Activated T-helper 17 cell treated with anti-CD3 and anti-CD28 coated beads, Interleukin-2, amount 50 U/mL, for 72 hours (primary cell): ENCODE measurements around the gene CD2BP2. TPM values are rescaled to one million over a fixed set of nuclear protein-coding genes. Genes with fewer than 3 reads are reported as not detected.

Source experiments
- ATAC-seq: fragments of 150-1000 bp; cut with Tn5 transposase; replicated peaks from 2 replicates; pipeline ENCODE4 v1.10.0; 2021; ENCODE audit warnings: mild to moderate bottlenecking, moderate library complexity
- H3K27ac Mint-ChIP-seq: one replicate; pipeline ENCODE4 v1.8.0; 2022; ENCODE audit warnings: mixed read lengths
- H3K27me3 Mint-ChIP-seq: one replicate; pipeline ENCODE4 v1.8.0; 2022; ENCODE audit warnings: mixed read lengths
- H3K36me3 Mint-ChIP-seq: one replicate; pipeline ENCODE4 v1.8.0; 2022; ENCODE audit warnings: low read depth, mild to moderate bottlenecking, mixed read lengths
- H3K4me1 Mint-ChIP-seq: one replicate; pipeline ENCODE4 v1.8.0; 2022; ENCODE audit warnings: mixed read lengths
- H3K4me3 Mint-ChIP-seq: one replicate; pipeline ENCODE4 v1.8.0; 2022; ENCODE audit warnings: mild to moderate bottlenecking, mixed read lengths
- H3K9me3 Mint-ChIP-seq: one replicate; pipeline ENCODE4 v1.8.0; 2022; ENCODE audit warnings: mixed read lengths
- total RNA-seq, 2 donors: library from RNA; stranded (reverse); gene quantifications; one replicate each; pipeline ENCODE4 v1.2.3, GENCODE V29; 2022

The CD2BP2 gene
- total RNA-seq, 2 donors from 2014 or later: 51.0 to 69.9 TPM

GRCh38 chr16:30382111-30382881 lies 27.2 kb upstream of the CD2BP2 start, which contains the start of gene SEPTIN1:
Gene SEPTIN1 (minus strand): TSS chr16:30382561. CDS start chr16:30382542, 19 bp downstream.
- H3K27ac Mint-ChIP-seq: peak within 1 kb of the TSS; percentile 81
- H3K36me3 Mint-ChIP-seq: peaks cover 46% of the 10 kb centered on the region
- H3K4me3 Mint-ChIP-seq: peak within 1 kb of the TSS; percentile 85
- H3K27me3 Mint-ChIP-seq: no peaks in the 10 kb centered on the region
- peak; percentile 56 for ATAC-seq
- peaks cover 16% of the 10 kb centered on the region for H3K4me1 Mint-ChIP-seq
- H3K9me3 Mint-ChIP-seq: no peaks in the 10 kb centered on the region

GRCh38 chr16:30381291-30382041 lies 26.4 kb upstream of the CD2BP2 start:
- Mint-ChIP-seq H3K9me3 (no peaks in the 10 kb centered on the region), H3K4me3 (peak overlapping the region; percentile 85), H3K36me3 (peaks cover 50% of the 10 kb centered on the region), H3K27ac (peak overlapping the region; percentile 81), H3K27me3 (no peaks in the 10 kb centered on the region), H3K4me1 (peaks cover 19% of the 10 kb centered on the region)
- ATAC-seq: no peak

DNA sequence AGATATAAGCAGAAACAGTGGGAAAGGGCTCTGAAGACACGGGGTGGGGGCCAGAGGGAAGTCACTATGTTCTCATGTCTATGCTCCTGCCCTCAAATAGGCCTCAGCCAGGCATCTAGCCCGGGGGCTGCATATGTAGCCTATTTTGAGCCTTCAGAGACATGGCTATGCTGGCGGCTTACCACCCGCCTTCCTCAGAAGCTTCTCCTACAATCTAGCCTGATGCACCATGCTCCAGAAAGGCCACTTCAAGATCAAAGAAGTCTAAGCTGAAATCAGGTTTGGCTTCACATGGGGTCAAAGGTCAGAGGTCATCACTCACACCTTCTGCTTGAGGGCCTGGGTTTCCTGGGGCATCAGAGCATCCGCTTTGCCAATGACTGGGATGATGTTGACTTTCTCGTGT lies 25.7 kb upstream of the CD2BP2 start:
- Mint-ChIP-seq H3K36me3 (peaks cover 50% of the 10 kb centered on the region), H3K9me3 (no peaks in the 10 kb centered on the region), H3K27ac (peak overlapping the region; percentile 81), H3K4me1 (peaks cover 19% of the 10 kb centered on the region), H3K27me3 (no peaks in the 10 kb centered on the region), H3K4me3 (peak overlapping the region; percentile 85)
- ATAC-seq: no peak

- H3K27ac Mint-ChIP-seq: peak overlapping the region; percentile 99
- H3K27me3 Mint-ChIP-seq: no peaks in the 10 kb centered on the region
- ATAC-seq: no peak
- H3K4me3 Mint-ChIP-seq: peak overlapping the region; percentile 85
- peaks cover 19% of the 10 kb centered on the region for H3K4me1 Mint-ChIP-seq
- no peaks in the 10 kb centered on the region for H3K9me3 Mint-ChIP-seq
- peaks cover 50% of the 10 kb centered on the region for H3K36me3 Mint-ChIP-seq
Measured at GRCh38 chr16:30380072-30380802, 25.1 kb upstream of the CD2BP2 start.

DNA sequence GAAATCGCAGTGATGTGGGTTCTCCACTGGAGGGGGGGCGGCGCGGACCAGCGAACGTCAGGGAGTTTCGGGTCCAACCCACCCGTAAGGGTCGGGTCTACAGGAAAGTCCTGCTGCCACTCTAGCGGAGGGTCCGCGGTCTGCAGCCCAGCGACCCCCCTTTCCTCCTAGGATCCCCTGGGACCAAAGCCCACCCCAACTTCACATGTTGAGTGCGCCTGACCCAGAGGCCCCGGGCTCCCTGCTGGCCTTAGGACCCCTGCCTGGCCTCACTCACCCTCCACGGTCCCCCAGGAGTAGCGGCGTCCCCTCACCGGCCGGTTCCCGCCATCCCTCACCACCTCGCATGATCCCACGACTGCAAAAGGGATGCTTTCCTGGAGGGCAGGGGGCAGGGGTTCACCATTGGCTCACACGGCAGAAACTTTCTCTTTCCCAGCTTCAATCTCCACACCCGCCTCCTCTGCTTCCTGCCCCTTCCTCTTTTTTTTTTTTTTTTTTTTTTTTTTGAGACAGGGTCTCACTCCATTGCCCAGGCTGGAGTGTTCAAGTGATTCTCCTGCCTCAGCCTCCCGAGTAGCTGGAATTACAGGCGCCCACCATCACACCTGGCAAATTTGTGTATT lies 24.2 kb upstream of the CD2BP2 start:
- H3K4me1 Mint-ChIP-seq: peaks cover 19% of the 10 kb centered on the region
- H3K36me3 Mint-ChIP-seq: peaks cover 50% of the 10 kb centered on the region
- peak overlapping the region; percentile 85 for H3K4me3 Mint-ChIP-seq
- no peaks in the 10 kb centered on the region for H3K9me3 Mint-ChIP-seq
- no peaks in the 10 kb centered on the region for H3K27me3 Mint-ChIP-seq
- peak overlapping the region; percentile 99 for H3K27ac Mint-ChIP-seq
- ATAC-seq: no peak

DNA sequence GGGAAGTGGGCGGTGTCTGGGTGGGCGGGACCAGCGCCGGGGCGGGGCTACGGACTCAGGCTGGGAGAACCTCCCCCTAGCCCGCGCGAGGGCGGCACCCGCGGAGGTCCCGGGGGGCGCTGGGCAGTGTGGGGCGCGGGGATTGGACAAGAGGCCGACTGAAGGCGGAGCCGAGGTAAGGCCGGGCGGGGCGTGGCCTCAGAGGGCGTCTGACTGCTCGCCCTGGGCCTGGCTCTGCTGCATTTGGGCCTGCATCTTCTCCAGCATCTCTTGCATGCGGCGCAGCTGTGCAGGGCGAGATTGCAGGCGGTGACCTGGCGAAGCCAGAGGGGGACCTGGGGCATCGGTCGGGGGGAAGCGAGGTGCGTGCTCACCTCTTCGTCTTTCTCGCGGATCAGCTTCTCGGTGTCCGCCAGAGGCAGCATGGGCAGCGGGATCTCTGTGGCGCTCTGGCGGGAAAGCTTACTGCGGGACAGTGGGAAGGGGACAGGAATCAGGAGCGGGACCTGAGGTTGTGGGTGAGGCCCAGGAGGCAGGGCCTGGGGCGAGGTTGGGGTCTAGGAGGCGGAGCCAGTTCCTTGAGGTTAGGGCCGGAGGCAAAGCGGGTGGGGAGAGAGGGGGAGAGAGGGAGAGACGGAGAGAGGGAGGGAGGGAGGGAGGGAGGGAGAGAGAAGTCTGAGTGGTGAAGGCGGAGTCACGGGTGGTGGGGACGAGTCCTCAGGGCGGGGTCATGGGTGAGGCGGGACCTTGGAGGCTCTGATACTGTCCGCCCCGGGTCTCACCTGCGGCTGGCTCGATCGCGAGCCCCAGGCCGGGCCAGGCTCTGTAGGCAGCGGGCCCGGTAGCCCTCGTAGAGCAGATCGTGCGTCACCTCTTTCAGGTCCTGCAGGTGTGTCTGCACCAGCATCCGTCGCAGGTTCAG lies 23.4 kb upstream of the CD2BP2 start:
- Mint-ChIP-seq H3K27ac (peak overlapping the region; percentile 99), H3K4me3 (peak overlapping the region; percentile 85), H3K36me3 (peaks cover 50% of the 10 kb centered on the region), H3K9me3 (no peaks in the 10 kb centered on the region), H3K27me3 (no peaks in the 10 kb centered on the region), H3K4me1 (peaks cover 15% of the 10 kb centered on the region)
- peak; percentile 87 for ATAC-seq

- H3K27ac Mint-ChIP-seq: peak overlapping the region; percentile 99
- H3K36me3 Mint-ChIP-seq: peaks cover 50% of the 10 kb centered on the region
- no peaks in the 10 kb centered on the region for H3K9me3 Mint-ChIP-seq
- ATAC-seq: peak; percentile 58
- H3K4me1 Mint-ChIP-seq: peaks cover 15% of the 10 kb centered on the region
- H3K27me3 Mint-ChIP-seq: no peaks in the 10 kb centered on the region
- H3K4me3 Mint-ChIP-seq: peak overlapping the region; percentile 85
Measured at GRCh38 chr16:30377812-30378235, 22.7 kb upstream of the CD2BP2 start.

DNA sequence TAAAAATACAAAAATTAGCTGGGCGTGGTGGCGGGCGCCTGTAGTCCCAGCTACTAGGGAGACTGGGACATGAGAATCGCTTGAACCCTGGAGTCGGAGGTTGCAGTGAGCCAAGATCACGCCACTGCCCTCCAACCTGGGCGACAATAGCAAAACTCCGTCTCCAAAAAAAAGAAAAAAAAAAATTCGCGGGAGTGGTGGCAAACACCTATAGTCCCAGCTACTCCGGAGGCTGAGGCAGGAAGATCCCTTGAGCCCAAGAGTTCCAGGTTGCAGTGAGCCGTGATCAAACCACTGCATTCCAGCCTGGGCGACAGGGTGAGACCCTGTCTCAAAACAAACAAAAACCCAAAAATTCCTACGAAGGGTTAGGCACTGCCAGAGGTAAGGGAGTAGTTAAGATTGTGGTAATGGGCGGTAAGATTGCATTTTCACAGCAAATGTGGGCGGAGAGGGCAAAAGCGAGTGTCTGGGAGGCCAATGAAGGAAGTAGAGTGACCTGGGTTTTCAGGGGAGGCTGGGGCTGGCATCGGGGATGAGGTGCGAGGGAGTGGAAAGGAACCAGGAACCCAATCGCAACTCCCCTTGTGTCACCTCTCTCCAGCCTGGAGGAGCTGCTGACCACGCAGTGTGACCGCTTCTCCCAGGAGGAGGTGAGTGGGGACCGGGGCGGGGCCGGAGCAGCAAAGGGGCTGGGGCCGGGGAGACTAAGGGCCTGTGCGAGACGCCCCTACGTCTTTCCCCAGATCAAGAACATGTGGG lies 22.1 kb upstream of the CD2BP2 start:
- H3K4me1 Mint-ChIP-seq: peaks cover 15% of the 10 kb centered on the region
- H3K27me3 Mint-ChIP-seq: no peaks in the 10 kb centered on the region
- peak overlapping the region; percentile 99 for H3K27ac Mint-ChIP-seq
- H3K4me3 Mint-ChIP-seq: peak overlapping the region; percentile 85
- H3K36me3 Mint-ChIP-seq: peaks cover 50% of the 10 kb centered on the region
- ATAC-seq: no peak
- no peaks in the 10 kb centered on the region for H3K9me3 Mint-ChIP-seq

- Mint-ChIP-seq H3K4me3 (peak overlapping the region; percentile 85), H3K9me3 (no peaks in the 10 kb centered on the region), H3K4me1 (peaks cover 22% of the 10 kb centered on the region), H3K36me3 (peaks cover 46% of the 10 kb centered on the region), H3K27me3 (no peaks in the 10 kb centered on the region), H3K27ac (peak overlapping the region; percentile 99)
- no peak for ATAC-seq
Measured at GRCh38 chr16:30376461-30376902, 21.4 kb upstream of the CD2BP2 start.

GRCh38 chr16:30375864-30376263 lies 20.8 kb upstream of the CD2BP2 start:
- H3K4me3 Mint-ChIP-seq: peak overlapping the region; percentile 85
- no peaks in the 10 kb centered on the region for H3K27me3 Mint-ChIP-seq
- ATAC-seq: no peak
- peaks cover 27% of the 10 kb centered on the region for H3K4me1 Mint-ChIP-seq
- peaks cover 40% of the 10 kb centered on the region for H3K36me3 Mint-ChIP-seq
- H3K27ac Mint-ChIP-seq: peak overlapping the region; percentile 38
- H3K9me3 Mint-ChIP-seq: no peaks in the 10 kb centered on the region

DNA sequence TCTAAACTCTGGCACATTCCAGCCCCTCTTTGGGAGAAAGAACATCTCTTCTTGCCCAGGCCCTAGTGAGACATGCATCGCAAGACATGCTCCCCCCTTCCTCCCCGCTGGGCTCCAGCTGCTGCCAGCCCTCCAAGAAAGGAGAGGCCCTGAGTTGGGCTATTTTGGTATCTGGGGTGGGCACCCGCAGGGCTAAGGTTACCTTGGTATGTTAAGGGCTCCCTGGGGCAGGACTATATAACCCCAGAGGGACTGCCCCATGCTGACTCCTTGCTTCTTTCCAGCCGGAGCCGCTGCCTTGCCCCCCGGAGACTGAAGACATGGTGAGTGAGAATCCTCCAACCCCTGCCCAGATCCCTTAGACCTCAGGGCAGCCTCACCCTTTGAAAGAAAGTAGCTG lies 19.4 kb upstream of the CD2BP2 start, which contains the start of gene MYL11:
MYL11 (plus strand) TSS at position 265 of the 400 bp plus-strand sequence; CDS start at position 321, 56 bp downstream.
- Mint-ChIP-seq H3K27ac (peak within 1 kb of the TSS; percentile 38), H3K4me1 (peaks cover 21% of the 10 kb centered on the region)

DNA sequence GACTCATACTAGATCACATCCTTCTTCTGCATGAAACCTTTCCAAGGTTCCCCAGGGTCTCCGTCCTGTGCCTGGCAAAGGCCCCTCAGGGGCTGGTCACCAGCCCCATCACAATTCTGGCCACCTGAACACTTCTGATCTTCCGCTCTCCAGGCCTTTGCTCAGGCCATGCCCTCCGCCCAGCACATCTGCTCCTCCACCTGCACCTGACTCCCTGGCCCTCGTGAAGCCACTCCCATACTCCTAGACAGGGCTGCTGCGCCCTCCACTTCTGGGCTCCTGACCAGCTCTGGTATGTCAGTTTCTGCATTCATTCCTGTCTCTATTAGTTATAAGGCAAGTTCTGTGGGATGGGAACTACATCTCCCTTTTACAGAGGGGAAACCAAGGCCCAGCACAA lies 17.6 kb upstream of the CD2BP2 start:
- no peak for ATAC-seq
- H3K4me3 Mint-ChIP-seq: peak overlapping the region; percentile 98
- H3K27ac Mint-ChIP-seq: peak overlapping the region; percentile 82
- peaks cover 32% of the 10 kb centered on the region for H3K36me3 Mint-ChIP-seq
- no peaks in the 10 kb centered on the region for H3K27me3 Mint-ChIP-seq
- no peaks in the 10 kb centered on the region for H3K9me3 Mint-ChIP-seq
- H3K4me1 Mint-ChIP-seq: peaks cover 23% of the 10 kb centered on the region

More for the DNA sequence above, 19.4 kb upstream of the CD2BP2 start, which contains the start of gene MYL11:
- no peak for ATAC-seq
- Mint-ChIP-seq H3K27me3 (no peaks in the 10 kb centered on the region), H3K9me3 (no peaks in the 10 kb centered on the region), H3K4me3 (no peak within 1 kb of the TSS), H3K36me3 (peaks cover 33% of the 10 kb centered on the region)
